ENCODE measurements around the gene SORBS1. TPM values are rescaled to one million over a fixed set of nuclear protein-coding genes. Genes with fewer than 3 reads are reported as not detected.

Gene SORBS1
- total and polyA plus RNA-seq, 4 experiments from 2014 or later, result 0.67 to 0.93 (median 0.75) TPM; not detected in 1

DNA sequence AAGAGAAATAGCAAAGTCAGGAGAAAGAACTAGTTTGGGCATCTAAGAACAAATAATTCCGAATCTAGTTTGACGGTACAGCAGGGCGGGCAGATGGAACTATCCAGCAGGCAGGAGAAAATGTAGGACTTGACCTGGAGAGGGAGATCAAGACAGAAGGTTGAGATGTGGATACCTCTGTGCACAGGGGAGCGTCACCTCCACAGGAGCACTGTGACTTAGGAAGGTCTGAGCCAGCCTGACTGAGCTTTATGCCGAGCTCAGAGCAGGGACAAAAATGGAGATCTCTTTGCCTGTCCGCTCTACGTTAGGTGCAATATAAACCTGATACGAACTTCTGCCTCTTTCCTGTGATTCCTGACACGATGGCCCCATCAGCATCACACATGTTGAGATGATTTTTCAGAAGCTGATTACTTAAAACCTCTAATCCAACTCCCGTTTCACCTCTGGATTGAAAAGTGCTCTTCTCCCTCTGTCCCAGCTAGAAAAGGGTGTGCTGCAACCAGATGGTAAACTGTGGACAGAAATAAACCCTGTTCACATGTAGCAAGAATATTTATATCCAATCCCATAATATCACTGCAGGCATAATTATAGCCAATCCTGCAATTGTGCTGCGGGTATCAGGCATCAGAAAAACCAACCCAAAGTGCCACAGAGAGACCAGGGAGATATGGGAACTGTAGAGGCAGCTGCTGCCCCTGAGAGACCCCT is 13.6 kb upstream of the SORBS1 start:
- Histone ChIP-seq H3K27ac (ENCODE audit: low read depth, low read length) (no peak overlapping the region), H3K27me3 (ENCODE audit: insufficient read depth, low read length) (no peaks in the 10 kb centered on the region), H3K4me3 (ENCODE audit: low read length in 2 of 2) (no peak overlapping the region), H3K9me3 (ENCODE audit: control insufficient read depth in 1 of 2, low read length in 2 of 2) (no peaks in the 10 kb centered on the region), H3K36me3 (ENCODE audit: insufficient read depth, low read length) (no peaks in the 10 kb centered on the region), H3K4me1 (ENCODE audit: insufficient read depth, low read length) (no peaks in the 10 kb centered on the region)
- no peaks in the 10 kb centered on the region for H3K9me3 Mint-ChIP-seq
- H3K4me1 Mint-ChIP-seq, result no peaks in the 10 kb centered on the region
- ChIA-PET CTCF (ENCODE audit: partially characterized antibody) (interaction anchor here (0.7 to 1.3 kb wide), 2 partner anchors 19 to 145 kb away, joined by 3 to 5 read pairs; no protein-coding TSS in a partner anchor), POLR2A (ENCODE audit: partially characterized antibody) (no interaction called here)
- peaks cover 13 to 21% of the 10 kb centered on the region in 2 donors for H3K27me3 Mint-ChIP-seq
- DNase-seq, result no peak
- H3K4me3 Mint-ChIP-seq, result no peak overlapping the region
- no peak overlapping the region for H3K27ac Mint-ChIP-seq
- intact Hi-C loops (cut with micrococcal nuclease), result no loop called here
- H3K36me3 Mint-ChIP-seq, result no peaks in the 10 kb centered on the region

DNA sequence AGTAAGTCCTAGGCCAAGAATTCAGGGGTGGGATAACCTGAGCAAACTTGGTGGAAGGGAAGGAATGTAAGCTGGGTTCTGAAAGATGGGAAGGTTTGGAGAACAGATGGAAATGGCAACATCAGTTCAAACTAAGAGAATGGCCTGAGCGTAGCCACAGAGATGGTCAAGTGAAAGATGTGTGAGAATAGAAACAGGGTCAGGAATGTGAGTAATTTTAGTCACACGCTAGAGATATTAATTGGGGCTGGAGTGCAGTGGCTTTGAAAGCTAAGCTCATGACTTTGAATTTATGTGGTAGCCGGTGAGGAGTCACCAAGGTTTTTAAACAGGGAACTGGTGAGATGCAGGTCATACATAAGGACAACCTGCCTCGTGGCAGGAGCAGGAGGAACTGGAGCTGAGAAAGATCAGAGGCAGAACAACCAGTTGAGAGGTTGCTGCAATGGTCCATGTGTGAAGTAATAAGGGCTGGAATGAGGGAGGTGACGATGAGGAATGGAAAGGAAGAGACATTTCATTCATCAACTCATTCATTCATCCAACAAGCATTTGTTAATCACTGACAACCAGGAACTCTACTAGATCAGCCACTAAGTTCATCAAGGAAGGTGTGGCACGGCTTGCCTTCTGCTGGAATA is 12.9 kb upstream of the SORBS1 start:
- Histone ChIP-seq H3K4me3 (ENCODE audit: low read length in 2 of 2) (no peak overlapping the region), H3K4me1 (ENCODE audit: insufficient read depth, low read length) (no peaks in the 10 kb centered on the region), H3K27ac (ENCODE audit: low read depth, low read length) (no peak overlapping the region), H3K27me3 (ENCODE audit: insufficient read depth, low read length) (no peaks in the 10 kb centered on the region), H3K9me3 (ENCODE audit: control insufficient read depth in 1 of 2, low read length in 2 of 2) (no peaks in the 10 kb centered on the region), H3K36me3 (ENCODE audit: insufficient read depth, low read length) (no peaks in the 10 kb centered on the region)
- ChIA-PET CTCF (ENCODE audit: partially characterized antibody) (interaction anchor here (1.3 kb wide), 1 partner anchor 144 kb away, joined by 3 read pairs; no protein-coding TSS in a partner anchor), POLR2A (ENCODE audit: partially characterized antibody) (no interaction called here)
- Mint-ChIP-seq H3K27me3 (peaks cover 13 to 17% of the 10 kb centered on the region in 2 donors), H3K4me1 (no peaks in the 10 kb centered on the region), H3K27ac (no peak overlapping the region), H3K36me3 (no peaks in the 10 kb centered on the region), H3K9me3 (no peaks in the 10 kb centered on the region), H3K4me3 (no peak overlapping the region)
- DNase-seq, result no peak
- intact Hi-C loops (cut with micrococcal nuclease), result no loop called here

DNA sequence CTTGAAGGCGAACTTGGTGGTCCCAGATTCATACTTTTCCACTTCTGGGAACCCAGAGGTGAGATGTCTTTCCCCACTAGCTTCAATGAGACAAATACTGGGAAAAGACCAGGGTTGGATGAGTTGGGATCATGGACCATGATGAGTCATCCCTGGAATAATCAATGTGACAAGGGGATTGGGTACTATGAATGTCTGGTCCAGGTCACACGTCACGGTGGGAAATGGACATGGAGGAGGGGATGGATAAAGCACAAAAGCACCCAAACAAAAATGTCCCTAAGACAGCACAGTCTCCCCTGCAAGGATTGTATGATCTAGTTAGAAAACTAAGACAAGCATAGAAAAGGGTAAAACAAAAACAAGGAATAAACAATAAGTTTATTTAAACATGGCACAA is 12.4 kb upstream of the SORBS1 start:
- H3K4me3 Mint-ChIP-seq, result no peak overlapping the region
- CTCF ChIA-PET (ENCODE audit: partially characterized antibody), result no interaction called here
- H3K27me3 Mint-ChIP-seq, result peaks cover 12 to 15% of the 10 kb centered on the region in 2 donors
- no peaks in the 10 kb centered on the region for H3K27me3 ChIP-seq (ENCODE audit: insufficient read depth, low read length)
- POLR2A ChIA-PET (ENCODE audit: partially characterized antibody), result no interaction called here
- H3K9me3 Mint-ChIP-seq, result no peaks in the 10 kb centered on the region
- no peaks in the 10 kb centered on the region for H3K36me3 Mint-ChIP-seq
- no peak overlapping the region for H3K27ac Mint-ChIP-seq
- no peak overlapping the region for H3K4me3 ChIP-seq (ENCODE audit: low read length in 2 of 2)
- no peak for DNase-seq
- H3K4me1 Mint-ChIP-seq, result no peaks in the 10 kb centered on the region
- no peak overlapping the region for H3K27ac ChIP-seq (ENCODE audit: low read depth, low read length)
- no peaks in the 10 kb centered on the region for H3K9me3 ChIP-seq (ENCODE audit: control insufficient read depth in 1 of 2, low read length in 2 of 2)
- intact Hi-C loops (cut with micrococcal nuclease), result no loop called here
- no peaks in the 10 kb centered on the region for H3K4me1 ChIP-seq (ENCODE audit: insufficient read depth, low read length)
- H3K36me3 ChIP-seq (ENCODE audit: insufficient read depth, low read length), result no peaks in the 10 kb centered on the region

DNA sequence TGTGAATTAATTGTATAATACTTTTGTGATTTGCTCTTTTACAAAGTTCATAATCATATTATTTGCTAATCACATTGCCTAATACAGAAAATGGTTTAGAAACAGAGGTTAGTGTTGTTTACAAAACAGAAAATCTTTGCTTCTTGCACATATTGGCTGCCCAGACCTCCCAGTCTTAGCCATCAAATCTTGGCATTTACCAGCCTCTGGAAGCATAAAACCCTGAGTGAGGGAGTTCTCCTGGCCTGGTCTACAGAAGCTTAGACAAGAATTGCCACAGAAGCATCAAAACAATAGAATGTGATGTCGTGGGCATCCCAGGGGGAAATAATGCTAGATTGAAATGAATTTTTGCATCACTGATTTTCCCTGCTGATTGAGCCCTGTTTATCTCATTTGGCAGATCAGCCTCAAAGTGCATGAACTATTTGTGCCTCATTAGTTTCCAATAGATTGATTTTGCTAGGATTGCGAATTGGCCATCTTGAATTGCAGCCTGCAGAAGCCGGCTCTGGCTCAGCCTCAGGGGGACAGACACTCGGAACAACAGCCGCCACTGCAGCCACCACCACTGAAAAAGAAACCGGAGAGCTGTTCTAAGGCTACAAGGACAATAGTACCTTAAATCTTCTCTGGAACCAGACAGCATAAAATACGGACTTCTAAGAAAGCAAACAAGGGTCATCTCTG is 11.1 kb upstream of the SORBS1 start:
- no peak overlapping the region for H3K27ac ChIP-seq (ENCODE audit: low read depth, low read length)
- POLR2A ChIA-PET (ENCODE audit: partially characterized antibody), result no interaction called here
- H3K36me3 Mint-ChIP-seq, result no peaks in the 10 kb centered on the region
- CTCF ChIA-PET (ENCODE audit: partially characterized antibody), result no interaction called here
- H3K9me3 ChIP-seq (ENCODE audit: control insufficient read depth in 1 of 2, low read length in 2 of 2), result no peaks in the 10 kb centered on the region
- intact Hi-C loops (cut with micrococcal nuclease), result no loop called here
- H3K4me1 ChIP-seq (ENCODE audit: insufficient read depth, low read length), result no peaks in the 10 kb centered on the region
- no peaks in the 10 kb centered on the region for H3K9me3 Mint-ChIP-seq
- H3K27ac Mint-ChIP-seq, result no peak overlapping the region
- H3K27me3 Mint-ChIP-seq, result peaks cover 10 to 13% of the 10 kb centered on the region in 2 donors
- no peak overlapping the region for H3K4me3 Mint-ChIP-seq
- no peak overlapping the region for H3K4me3 ChIP-seq (ENCODE audit: low read length in 2 of 2)
- no peaks in the 10 kb centered on the region for H3K4me1 Mint-ChIP-seq
- H3K27me3 ChIP-seq (ENCODE audit: insufficient read depth, low read length), result no peaks in the 10 kb centered on the region
- DNase-seq, result no peak
- no peaks in the 10 kb centered on the region for H3K36me3 ChIP-seq (ENCODE audit: insufficient read depth, low read length)

DNA sequence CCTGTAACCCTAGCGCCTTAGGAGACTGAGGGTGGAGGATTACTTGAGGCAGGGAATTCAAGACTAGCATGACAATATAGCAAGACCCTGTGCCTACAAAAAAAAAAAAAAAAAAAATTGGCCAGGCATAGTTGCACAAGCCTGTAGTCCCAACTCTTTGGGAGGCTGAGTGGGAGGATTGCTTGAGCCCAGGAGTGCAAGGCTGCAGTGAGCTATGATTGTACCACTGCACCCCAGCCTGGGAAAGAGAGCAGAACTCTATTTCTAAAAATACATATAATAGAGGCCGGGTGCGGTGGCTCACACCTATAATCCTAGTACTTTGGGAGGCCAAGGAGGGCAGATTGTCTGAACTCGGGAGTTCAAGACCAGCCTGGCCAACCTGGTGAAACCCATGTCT is 10.2 kb upstream of the SORBS1 start:
- intact Hi-C loops (cut with micrococcal nuclease), result no loop called here
- H3K27me3 Mint-ChIP-seq, result peaks cover 10 to 13% of the 10 kb centered on the region in 2 donors
- POLR2A ChIA-PET (ENCODE audit: partially characterized antibody), result no interaction called here
- no peak overlapping the region for H3K27ac Mint-ChIP-seq
- no peaks in the 10 kb centered on the region for H3K4me1 ChIP-seq (ENCODE audit: insufficient read depth, low read length)
- no peak overlapping the region for H3K4me3 ChIP-seq (ENCODE audit: low read length in 2 of 2)
- H3K4me1 Mint-ChIP-seq, result no peaks in the 10 kb centered on the region
- DNase-seq, result no peak
- H3K4me3 Mint-ChIP-seq, result no peak overlapping the region
- CTCF ChIA-PET (ENCODE audit: partially characterized antibody), result no interaction called here
- H3K36me3 ChIP-seq (ENCODE audit: insufficient read depth, low read length), result no peaks in the 10 kb centered on the region
- no peaks in the 10 kb centered on the region for H3K9me3 Mint-ChIP-seq
- H3K27me3 ChIP-seq (ENCODE audit: insufficient read depth, low read length), result no peaks in the 10 kb centered on the region
- no peak overlapping the region for H3K27ac ChIP-seq (ENCODE audit: low read depth, low read length)
- no peaks in the 10 kb centered on the region for H3K36me3 Mint-ChIP-seq
- H3K9me3 ChIP-seq (ENCODE audit: control insufficient read depth in 1 of 2, low read length in 2 of 2), result no peaks in the 10 kb centered on the region

DNA sequence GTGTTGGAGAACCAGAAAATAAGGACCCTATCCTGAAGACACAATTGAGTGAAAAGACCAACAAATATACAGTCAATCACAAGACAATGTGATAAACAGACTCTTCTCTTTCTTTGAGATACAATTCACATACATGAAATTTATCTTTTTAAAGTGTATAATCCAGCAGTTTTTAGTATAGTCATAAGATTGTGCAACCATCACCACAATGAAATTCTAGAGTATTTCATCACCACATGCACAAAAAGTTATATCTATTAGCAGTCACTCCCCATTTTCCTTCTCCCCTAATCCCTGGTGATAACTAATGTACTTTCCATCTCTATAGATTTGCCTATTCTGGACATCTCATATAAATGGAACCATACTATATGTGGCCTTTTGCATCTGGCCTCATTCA is 8.2 kb upstream of the SORBS1 start:
- no peaks in the 10 kb centered on the region for H3K27me3 ChIP-seq (ENCODE audit: insufficient read depth, low read length)
- H3K27me3 Mint-ChIP-seq, result peaks cover 5 to 11% of the 10 kb centered on the region in 2 donors
- CTCF ChIA-PET (ENCODE audit: partially characterized antibody), result interaction anchor here (1.3 kb wide), 1 partner anchor 8 kb away, joined by 3 read pairs; the partner anchor contains the start of gene SORBS1
- no peak overlapping the region for H3K27ac Mint-ChIP-seq
- H3K27ac ChIP-seq (ENCODE audit: low read depth, low read length), result no peak overlapping the region
- no peaks in the 10 kb centered on the region for H3K4me1 ChIP-seq (ENCODE audit: insufficient read depth, low read length)
- H3K9me3 ChIP-seq (ENCODE audit: control insufficient read depth in 1 of 2, low read length in 2 of 2), result no peaks in the 10 kb centered on the region
- no peaks in the 10 kb centered on the region for H3K9me3 Mint-ChIP-seq
- POLR2A ChIA-PET (ENCODE audit: partially characterized antibody), result no interaction called here
- no peaks in the 10 kb centered on the region for H3K36me3 Mint-ChIP-seq
- no peaks in the 10 kb centered on the region for H3K36me3 ChIP-seq (ENCODE audit: insufficient read depth, low read length)
- no peak for DNase-seq
- H3K4me1 Mint-ChIP-seq, result no peaks in the 10 kb centered on the region
- intact Hi-C loops (cut with micrococcal nuclease), result loop anchor here (10.0 kb wide), 1 partner anchor 1015 kb away; the partner anchor contains the start of gene TM9SF3
- H3K4me3 ChIP-seq (ENCODE audit: low read length in 2 of 2), result no peak overlapping the region
- no peak overlapping the region for H3K4me3 Mint-ChIP-seq

DNA sequence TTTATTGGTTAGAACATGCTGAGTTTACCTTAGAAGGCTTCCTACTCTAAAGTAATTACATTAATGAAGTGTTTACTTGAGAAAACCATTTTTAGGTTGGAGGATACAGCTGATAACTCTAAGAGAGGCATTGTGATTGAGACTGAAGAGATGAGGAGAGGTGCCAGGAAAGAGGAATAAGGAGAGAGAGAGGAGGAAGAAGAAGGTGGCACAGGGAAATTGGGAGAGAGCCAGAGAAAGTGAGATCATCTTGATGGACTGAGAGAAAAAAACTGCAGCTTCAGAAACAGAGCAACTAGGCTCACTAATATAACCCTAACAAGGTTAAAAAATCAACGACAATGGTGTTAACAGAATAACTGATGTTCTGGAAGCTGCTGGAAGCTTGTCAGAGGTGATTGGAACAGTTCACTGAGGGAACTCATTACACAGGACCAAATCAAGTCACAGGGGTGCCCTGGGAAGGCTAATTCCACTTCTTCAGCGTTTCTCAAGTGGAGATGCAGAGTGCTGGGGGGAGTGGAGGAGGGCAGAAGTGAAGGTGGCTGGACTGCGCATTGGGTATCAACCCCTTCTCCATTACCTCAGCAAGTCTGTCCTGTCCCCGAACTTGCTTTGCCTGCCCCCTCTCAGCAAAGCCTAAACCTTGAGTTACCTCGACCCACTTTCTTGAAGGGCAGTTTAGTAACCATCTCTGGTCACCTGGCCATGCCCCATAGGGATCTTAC is 6.9 kb upstream of the SORBS1 start:
- Histone ChIP-seq H3K27me3 (ENCODE audit: insufficient read depth, low read length) (no peaks in the 10 kb centered on the region), H3K36me3 (ENCODE audit: insufficient read depth, low read length) (no peaks in the 10 kb centered on the region), H3K9me3 (ENCODE audit: control insufficient read depth in 1 of 2, low read length in 2 of 2) (no peaks in the 10 kb centered on the region), H3K4me3 (ENCODE audit: low read length in 2 of 2) (no peak overlapping the region), H3K4me1 (ENCODE audit: insufficient read depth, low read length) (no peaks in the 10 kb centered on the region), H3K27ac (ENCODE audit: low read depth, low read length) (no peak overlapping the region)
- peak overlapping the region in 1 of 7 donors; percentile 5 for H3K27ac Mint-ChIP-seq
- no peaks in the 10 kb centered on the region for H3K4me1 Mint-ChIP-seq
- ChIA-PET CTCF (ENCODE audit: partially characterized antibody) (no interaction called here), POLR2A (ENCODE audit: partially characterized antibody) (no interaction called here)
- intact Hi-C loops (cut with micrococcal nuclease), result loop anchor here (10.0 kb wide), 1 partner anchor 1017 kb away; the partner anchor contains the start of gene TM9SF3
- no peaks in the 10 kb centered on the region for H3K9me3 Mint-ChIP-seq
- no peak overlapping the region for H3K4me3 Mint-ChIP-seq
- no peaks in the 10 kb centered on the region for H3K36me3 Mint-ChIP-seq
- no peak for DNase-seq
- peaks cover 4% of the 10 kb centered on the region in 2 donors for H3K27me3 Mint-ChIP-seq

Measured in CD4-positive, alpha-beta memory T cell (primary cell).